Astrocyte of the hippocampus (primary cell): ENCODE data around the gene TLL2.

Experiments used
- DNase-seq: peaks from one replicate; pipeline ENCODE4 v3.0.0; 2011; ENCODE audit warnings: low read depth, low spot score

Gene TLL2

DNA sequence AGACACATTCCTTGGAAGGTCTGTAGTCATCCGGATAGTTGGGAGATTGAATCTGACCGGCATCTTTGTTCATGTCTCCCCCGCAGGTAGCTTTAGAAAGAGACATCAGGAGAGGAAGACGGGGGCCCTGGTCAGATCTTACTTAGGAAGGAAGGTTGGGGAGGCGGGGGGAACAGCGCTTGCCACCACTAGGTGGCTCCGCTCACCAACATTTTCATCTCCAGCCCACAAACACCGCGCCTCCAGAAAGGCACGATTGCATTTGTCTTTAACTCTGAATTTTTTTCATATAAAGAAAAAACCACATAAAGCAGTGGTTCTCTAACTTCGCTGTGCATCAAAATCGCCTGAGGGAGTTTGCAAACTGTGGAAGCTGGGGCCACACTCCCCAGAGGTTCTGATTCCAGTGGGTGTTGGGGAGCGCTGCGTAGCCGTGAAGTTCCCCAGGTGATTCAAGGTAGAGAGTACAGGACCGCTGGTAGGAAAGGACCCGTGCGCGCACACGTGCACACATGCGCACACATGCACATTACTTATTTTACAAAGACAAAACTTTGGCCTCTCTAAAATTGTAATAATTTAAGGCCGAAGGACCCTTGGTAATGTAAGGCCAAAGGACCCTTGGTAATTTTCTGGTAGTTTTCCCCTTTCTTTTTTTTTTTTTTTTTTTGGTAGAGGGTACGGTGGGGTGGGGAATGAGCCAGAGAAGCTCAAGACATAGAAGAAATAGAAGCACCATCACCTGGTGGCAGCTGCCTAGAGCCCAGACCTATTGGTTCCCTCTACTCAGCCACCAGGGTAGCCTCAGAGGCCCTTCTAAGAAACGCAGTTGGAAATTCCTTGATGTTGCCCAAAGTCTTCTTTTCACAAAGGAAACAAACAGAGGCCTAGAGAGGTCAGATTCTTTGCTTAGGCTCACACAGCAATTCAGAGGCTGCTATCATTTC is 117.5 kb downstream of the TLL2 start:
- peak; percentile 87 for DNase-seq

GRCh38 chr10:96390460-96390864 is 123.3 kb downstream of the TLL2 start:
- DNase-seq = peak; percentile 16

DNA sequence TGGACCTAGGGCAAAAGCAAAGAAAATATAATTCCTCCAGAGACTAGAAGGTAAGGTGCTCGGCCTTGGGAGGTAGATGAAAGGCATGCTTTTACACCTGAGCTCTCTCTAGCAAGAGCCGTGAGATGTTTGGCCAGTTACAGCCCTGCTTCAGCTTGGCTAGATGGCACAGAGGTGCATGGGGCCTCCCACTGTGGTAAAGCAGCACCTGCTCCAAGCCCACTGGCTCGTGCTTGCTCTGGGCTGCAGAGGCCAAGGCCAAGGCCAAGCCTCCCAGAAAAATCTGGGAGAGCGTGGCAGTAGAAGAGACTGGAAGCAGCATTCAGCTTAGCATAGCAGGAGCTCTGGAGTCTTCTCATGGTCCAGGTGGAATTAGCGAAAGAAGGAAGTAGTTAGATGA is 123.9 kb downstream of the TLL2 start:
- DNase-seq = no peak

- peak; percentile 28 for DNase-seq
These were observed 126.1 kb downstream of the TLL2 start for GRCh38 chr10:96387601-96388000.

GRCh38 chr10:96387161-96387560 is 126.6 kb downstream of the TLL2 start:
- DNase-seq = peak; percentile 58

GRCh38 chr10:96384506-96384905 is 129.2 kb downstream of the TLL2 start:
- no peak for DNase-seq

- no peak for DNase-seq
These were observed 132.9 kb downstream of the TLL2 start for GRCh38 chr10:96380821-96381220.

GRCh38 chr10:96379758-96380157 is 134.0 kb downstream of the TLL2 start:
- DNase-seq = no peak

- DNase-seq = no peak
These were observed 135.0 kb downstream of the TLL2 start for GRCh38 chr10:96378741-96379140.

DNA sequence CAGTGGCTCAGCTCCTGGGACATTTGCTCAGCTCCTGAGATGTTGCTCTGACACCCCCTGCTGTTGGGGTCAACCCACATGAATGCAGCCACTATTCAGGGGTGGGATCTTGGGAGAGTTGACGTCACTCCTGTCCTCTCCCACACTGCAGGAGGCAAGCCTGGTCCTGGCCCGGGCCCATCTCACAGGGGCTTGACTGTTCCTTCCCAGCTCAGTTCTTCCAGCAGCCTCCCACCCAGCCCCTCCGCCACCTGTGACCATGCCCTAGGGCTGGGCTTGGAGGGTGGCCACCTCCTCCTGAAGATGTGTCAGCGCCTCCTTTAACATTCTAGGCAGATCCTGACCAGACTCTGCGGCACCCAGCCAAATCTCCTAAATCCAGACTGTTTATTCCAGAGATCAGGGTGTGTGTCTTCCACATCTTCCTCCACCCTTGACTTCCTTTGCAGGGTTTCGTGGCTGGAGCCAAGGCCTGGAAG is 135.9 kb downstream of the TLL2 start:
- DNase-seq = peak; percentile 37

DNA sequence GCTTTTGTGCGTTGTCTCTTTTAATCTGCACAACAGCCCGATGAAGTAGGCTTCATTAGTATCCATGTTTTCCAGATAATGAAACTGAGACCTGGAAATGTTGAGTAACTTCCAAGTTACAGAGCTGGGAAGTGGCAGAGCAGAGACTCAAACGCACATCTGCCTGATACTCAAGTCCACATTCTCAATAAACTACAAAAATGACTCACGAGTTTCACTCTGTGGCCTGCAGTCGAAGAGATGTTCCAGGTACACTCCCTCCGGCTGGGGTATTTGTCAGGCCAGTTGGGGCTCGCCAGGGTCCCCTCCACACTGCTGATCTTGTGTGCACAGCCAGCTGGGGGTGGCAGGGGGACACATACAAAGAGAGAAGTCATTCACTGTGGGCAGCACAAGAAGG is 137.2 kb downstream of the TLL2 start:
- DNase-seq = no peak

DNA sequence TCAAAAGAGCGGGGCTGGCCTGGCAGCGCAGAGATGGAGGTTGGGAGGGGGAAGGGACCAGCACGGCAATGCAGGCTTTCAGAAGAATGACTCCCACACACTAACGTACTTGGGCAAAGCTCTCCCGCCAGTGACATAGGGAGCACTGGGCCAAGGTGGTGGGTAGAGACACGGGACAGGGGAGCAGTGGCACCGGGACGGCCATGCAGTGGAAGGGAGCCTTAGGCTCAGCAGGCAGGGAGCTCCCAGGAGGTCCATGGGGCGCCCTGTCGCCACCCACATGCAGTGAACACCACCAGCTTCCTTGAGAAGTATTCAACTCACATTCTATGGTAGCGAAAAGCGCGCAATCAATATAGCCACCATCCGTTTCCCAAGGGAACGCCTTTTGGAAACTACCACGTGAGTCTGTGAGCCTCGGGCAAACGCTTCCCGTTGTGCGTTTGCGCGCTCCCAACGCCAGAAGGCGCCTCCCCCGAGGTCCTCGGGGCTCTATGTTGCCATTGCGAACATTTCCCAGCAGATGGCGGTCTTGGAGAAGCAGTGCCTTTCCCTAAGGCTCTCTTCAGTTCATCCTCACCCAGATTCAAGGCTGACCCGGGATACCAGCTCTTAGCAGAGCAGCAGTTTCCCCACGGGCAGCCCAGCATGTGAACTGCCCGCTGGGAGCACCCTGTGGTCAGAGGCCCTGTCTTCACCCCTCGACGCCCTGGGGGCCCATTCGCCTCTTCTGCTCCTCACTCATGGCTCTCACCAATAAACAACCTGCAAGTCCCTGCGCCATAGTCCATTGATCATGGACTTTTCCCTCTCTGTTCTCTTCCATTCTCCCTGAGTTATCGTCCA is 138.5 kb downstream of the TLL2 start:
- DNase-seq = peak; percentile 95

- DNase-seq = no peak
These were observed 139.1 kb downstream of the TLL2 start for GRCh38 chr10:96374639-96374984.

GRCh38 chr10:96374004-96374403 is 139.7 kb downstream of the TLL2 start:
- no peak for DNase-seq

GRCh38 chr10:96371356-96371755 is 142.4 kb downstream of the TLL2 start:
- DNase-seq = no peak

- peak; percentile 71 for DNase-seq
These were observed 143.1 kb downstream of the TLL2 start for GRCh38 chr10:96370584-96371157.

- DNase-seq = no peak
These were observed 143.7 kb downstream of the TLL2 start for GRCh38 chr10:96369890-96370583.

- no peak for DNase-seq
These were observed 144.8 kb downstream of the TLL2 start for GRCh38 chr10:96368971-96369370.

DNA sequence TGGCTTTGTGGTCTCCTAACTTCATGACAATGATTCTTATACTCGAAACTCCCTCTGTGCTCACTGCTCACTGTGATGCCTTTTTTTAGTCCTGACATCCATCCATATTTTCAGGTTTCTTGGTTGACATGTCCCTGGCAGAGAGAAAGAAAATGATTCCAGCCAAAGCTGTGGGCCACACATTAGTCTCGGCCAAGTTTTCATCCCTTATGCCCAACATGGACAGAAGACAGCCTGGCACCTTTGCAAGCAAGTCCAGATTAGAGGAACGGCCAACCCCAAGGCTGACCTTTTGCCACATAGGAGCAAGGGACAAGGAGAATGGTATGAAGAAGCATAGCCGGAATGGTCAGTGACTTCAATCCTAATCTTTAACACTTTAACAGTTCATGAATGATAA is 146.3 kb downstream of the TLL2 start:
- DNase-seq = no peak

DNA sequence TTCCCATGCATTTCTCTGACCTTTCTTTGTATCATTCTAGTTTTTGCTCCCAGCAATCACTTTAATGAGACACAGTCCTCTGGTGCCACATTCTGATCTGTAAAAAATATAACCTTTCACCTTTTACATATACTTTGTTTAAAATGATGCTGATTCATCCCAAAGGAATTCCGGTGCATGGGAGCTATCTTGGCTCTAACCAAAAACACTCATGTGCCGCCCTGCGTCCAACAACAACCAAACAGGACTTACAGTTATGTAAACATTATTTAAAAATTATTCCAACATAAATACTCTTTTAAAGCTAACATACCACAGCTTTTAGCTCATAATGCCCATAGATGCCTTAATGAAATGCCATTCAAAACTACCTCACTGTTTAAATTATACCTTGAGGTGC is 147.2 kb downstream of the TLL2 start:
- no peak for DNase-seq

DNA sequence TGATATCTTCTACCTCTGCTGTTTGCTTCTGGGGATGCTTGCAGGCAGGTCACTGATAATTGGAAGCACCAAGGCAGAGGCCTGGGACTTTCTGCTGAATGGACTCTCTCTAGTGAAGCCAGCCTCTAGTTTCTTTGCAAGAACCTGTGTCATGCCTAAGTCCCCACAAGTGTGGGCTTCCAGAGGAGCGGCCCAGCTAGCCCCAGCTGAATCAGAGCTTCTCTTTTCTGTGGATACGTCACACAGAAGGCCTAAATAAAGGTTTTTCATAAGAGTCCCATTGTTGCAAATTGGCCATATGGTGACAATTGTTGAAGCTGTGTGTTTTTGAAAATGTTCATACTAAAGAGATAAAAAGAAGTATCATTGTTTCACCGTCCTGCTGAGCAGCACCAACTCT is 148.2 kb downstream of the TLL2 start:
- no peak for DNase-seq

DNA sequence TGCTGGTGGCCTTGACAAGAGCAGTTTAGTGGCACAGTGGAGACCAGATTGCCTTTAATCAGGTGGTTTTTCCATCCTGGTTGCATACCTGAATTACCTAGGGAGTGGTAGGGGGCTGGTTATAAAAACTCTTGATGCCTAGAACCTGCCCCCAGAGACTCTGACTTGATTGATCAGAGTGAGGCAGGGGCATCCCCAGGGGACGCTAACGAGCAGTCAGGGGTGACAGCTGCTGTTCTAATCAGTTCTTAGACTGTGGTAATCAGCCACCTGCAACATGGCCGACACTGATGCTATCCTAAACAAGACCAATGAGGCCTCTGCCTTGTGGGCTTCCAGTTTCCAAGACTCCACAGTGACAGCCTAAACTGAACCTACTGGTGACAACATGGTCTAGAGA is 153.0 kb downstream of the TLL2 start:
- no peak for DNase-seq
